ENCODE measurements around the gene THRB.

Gene THRB

DNA sequence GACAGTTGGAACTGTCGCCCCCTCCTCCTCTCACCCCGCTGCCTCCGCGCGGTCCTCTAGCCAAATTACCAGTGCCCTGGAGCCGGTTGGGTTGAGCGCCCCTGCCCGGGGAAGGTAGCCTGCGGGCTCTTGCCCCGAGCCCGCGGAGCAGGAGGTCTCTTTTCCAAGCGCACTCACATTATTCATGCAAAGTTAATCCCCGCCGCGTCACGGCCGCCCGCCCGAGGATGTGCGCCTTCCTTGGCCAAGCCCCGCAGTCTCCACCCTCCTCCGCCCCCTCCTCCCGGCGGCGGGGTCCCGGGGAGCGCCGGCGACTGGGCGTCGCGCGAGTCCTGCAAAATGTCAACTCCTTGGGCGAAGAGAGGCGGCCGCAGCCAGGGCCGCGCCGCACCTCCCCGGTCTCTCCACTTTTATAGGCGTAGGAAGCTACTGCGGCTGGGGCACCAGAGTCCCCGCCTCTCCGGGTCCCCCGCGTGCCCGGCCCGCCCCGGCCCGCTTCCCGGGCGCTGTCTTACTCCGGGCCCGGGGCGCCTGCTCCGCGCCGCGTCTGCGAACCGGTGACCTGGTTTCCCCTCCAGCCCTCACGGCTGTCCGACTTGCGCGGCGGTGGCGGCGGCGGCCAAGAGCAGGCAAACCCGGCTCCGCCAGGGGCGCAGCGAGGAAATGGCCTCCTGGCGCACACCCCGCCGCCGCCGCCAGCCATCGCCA, at the start of gene THRB:
Gene THRB, minus strand, starts transcription at position 233 of the 708 bp plus-strand sequence.
- DNase-seq (ENCODE audit: low read depth), result no peak

DNA sequence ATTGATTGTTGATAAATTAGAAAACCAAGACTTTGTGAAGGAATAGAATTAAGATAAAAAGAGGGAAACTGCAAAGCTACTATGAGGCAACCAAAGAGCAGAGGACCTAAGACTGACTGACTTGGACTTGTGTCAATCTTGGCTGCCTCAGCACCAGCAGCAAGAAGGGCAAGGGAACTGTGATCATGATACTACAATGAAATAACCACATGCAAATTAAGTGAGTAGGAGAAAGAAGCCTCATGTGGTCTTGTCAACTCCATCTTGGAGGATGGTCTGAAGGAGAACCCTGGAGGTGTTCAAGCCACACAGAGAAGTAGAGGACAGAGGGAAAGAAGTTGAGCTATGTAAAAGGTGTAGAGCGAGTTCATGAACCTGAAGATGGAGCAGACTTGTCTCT, 47.3 kb upstream of the THRB start:
- no peak for DNase-seq (ENCODE audit: low read depth)

DNA sequence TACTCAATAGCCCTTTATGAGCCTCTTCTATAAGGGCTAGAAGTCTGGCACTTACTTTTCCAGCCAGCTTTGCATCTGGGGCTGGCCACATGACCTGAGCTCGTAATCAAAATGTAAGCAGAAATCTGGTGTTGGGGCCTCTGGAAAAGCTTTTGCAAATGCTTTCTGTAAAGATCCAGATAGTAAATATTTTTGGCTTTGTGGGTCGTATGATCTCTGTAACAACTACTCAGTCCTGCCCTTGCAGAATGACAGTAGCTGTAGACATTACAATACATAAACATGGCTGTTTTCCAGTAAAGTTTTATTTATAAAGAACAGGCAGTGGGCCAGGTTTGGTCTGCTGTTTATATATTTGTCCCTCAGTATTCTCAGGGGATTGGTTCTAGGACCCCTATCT, 46.2 kb upstream of the THRB start:
- no peak for DNase-seq (ENCODE audit: low read depth)

DNA sequence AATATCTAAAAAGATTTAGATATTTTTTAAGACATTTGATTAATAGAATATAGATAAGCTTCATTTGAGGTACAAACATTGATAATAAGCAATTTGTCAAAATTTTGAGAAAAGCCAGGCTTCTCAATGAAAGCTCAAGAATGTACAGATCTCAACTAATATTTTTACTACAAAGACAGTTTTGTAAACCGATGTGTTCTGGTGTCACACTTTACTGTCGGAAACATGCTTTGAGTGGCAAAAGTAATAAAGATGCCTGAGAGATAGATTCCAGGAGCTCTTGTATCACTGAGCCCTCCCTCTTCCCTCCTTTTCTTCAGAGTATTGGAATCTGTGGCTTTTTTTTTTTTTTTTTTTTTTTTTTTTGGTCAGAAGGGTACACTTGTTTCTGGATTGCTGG, 45.0 kb upstream of the THRB start:
- DNase-seq (ENCODE audit: low read depth), result no peak

DNA sequence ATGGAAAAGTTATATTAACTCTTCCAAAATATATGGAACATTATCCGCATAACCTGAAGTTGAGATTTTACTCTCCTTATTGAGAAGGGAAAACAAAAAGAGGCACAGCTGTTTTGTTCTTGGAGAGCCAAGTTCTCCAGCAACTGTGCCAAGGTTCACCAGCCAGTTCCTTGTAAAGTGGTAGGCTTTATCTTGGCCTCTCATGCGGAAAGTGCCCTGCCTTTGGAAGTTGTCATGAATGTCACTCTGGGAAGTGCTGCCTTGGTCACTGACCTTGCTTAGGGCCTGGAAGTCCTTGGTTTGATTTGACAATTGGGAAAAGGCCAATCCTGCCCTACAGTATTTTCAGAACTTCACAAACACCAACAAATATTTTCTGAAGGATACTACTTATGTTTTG, 44.2 kb upstream of the THRB start:
- no peak for DNase-seq (ENCODE audit: low read depth)

DNA sequence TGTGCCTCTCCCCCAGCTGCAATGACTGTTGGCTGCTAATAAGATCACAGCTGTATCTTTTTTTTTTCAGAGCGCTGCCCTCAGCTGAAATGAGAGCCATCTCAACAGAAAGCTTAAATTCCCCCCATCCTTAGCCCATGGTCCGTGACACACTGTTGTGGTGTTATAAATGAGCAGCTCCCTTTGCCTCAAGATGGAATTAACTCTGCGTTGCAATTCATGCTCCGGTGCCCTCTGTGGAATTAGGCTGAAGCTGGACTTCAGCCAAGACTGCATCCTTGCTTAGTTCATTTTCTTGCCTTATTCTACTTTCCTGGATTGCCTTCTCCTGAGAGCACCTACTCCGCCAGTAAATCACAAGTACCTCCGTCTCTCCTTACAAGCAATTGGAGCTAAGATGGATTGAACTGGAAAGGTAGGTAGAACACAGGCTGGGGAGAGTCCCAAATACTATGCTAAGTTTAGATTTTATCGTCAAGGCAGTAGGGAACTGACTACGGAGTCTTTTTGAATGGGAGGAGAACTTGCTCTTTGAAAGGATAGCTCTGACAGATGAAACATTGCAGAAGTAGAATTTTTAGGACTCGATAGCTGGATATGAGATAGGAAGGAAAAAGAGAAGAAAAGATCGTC, 39.0 kb upstream of the THRB start:
- no peak for DNase-seq (ENCODE audit: low read depth)

DNA sequence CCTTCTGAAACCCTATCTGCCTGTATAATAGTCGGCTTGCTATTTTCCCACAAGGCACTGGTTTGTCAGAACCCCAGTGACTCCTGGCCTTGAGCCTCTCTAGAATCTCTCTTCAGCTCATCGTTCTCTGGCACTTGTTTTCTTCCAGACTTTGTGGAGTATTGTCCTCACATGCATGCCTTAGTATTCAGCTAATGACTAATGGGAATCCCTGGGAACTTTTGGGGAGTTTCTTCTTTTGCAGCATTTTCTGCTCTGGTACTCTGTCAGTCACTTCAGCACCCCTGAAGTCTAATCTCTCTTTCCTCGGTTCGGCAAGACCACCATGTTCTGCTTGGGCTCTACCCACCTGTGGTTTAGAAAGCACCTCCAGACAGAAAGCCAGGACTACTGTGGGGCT, 35.8 kb upstream of the THRB start:
- DNase-seq (ENCODE audit: low read depth), result no peak

DNA sequence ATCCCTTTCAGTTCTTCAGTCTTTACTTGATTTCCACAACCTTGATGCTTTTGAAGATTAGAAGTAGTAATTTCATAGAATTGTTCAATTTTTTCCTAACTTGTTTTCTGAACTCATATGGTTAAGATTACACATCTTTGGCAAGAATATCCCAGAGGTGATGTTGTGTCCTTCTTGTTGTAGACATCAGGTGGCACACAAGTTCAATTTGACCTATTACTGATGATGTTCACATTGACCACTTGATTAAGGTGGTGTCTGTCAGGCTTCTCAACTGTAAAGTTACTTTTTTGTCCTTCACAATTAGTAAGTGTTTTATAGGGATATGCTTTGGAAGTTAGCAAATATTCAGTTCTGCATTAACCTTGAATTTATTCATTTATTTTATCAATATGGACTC, 34.6 kb upstream of the THRB start:
- DNase-seq (ENCODE audit: low read depth), result no peak

DNA sequence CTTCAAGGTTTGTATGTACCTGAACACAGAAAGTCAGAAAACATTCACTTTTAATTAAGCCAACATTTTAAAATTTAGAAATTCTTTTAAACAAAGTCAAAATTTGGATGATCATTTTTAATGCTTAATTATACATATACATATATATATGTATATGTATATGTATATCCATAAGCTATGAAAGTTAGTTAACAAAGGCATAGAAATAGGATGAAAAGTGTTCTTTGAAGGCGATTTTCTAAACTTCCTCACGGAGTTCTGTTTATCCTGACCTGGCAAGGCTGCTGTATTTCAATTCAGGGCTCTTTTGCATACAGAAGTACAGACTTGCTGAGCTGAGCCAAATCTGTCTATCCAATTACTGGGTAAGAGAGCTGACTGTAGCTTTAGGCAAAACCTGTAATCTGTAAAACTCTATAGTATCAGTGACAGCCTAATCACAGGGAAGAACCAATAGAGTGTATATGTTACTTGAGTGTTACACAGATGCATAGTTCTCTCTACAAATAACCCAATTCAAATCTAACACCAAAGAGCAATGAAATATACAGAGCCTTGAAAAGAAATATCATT, 32.1 kb upstream of the THRB start:
- DNase-seq (ENCODE audit: low read depth), result no peak

DNA sequence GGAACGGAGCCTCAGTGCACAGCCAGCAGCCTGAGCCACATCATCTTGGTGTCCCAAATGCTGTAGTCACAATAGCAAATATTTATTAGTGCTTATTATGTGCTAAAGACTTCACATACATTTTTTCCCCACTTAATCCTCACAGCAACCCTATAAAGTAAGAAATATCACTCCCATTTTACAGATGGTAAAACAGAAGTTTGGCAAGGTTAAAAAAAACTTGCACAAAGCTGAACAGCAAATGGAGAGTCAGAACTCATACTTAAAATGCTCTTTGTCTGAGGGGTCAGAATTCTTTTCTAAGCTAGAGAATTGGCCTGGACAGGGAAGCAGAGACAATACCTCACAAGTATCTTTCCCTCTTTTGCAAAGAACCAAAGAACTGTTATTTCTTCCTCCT, 30.9 kb upstream of the THRB start:
- no peak for DNase-seq (ENCODE audit: low read depth)

DNA sequence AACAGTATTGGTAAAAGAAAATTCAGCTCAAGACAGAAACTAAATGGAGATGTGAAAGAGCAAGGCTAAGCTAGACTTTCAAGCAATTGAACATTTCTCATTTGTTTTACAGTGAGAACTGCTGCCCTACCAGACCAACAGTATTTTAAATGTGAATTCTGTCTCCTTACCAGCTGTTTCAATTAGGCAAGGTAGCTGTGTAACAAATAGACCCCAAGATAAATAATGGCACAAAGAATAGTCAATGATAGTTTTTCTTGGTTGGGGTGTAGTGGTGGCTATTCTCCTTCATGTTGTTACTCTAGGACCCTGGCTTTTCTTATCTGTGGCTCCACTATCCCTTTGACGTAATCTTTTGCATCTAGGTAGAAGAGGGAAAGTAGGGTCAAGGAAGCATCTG, 30.4 kb upstream of the THRB start:
- DNase-seq (ENCODE audit: low read depth), result no peak

DNA sequence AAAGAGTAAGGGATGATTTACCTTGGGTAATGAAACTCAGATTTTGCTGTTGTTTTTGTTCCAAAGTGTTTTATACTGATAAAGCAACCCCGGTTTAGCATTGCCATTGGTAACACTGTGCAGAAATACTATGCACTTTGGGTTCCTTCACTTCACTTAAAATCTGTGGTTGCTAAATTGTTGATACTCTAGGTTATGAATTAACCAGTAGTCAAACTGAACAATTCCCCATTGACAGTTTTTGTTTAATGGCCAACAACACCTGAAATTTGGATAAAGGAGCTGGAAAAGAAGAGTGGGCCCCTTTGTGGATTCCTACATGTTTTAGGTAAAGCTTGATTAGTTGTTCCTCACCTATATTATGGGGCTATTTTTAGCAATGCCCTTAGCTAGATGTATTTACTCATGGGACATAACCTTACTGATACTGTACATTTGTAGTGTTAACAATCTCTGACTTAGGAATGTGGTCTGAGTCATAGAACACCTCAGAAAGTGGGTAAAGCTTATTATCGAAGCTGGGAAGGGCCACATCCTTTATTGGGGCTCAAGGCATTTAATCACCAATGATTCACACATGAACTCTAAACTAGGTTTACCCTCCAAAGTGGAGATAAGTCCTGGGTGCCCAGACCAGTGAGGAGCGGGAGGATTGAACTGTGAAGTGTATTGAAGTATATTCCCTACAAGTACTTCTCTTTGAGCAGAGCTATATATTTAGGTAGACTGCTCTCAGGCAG, 29.5 kb upstream of the THRB start:
- DNase-seq (ENCODE audit: low read depth), result no peak

DNA sequence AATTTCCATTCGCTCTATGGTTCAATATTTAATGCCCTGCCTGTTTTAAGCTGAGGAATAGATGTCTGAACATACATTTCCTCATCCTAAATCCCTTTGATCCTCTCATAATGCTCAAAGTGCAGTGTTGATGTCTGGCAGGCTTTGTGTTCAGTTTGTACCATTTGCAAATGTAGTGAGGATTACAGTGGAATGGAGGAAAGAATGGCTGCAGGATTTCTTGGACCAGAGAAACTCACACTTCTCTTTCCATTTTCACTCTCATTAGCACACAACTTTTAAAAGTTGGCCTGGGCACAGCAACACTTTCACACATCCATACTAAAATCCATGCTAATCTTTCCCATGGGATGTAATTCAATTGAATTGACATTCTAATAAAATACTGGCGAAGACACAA, 28.6 kb upstream of the THRB start:
- no peak for DNase-seq (ENCODE audit: low read depth)

DNA sequence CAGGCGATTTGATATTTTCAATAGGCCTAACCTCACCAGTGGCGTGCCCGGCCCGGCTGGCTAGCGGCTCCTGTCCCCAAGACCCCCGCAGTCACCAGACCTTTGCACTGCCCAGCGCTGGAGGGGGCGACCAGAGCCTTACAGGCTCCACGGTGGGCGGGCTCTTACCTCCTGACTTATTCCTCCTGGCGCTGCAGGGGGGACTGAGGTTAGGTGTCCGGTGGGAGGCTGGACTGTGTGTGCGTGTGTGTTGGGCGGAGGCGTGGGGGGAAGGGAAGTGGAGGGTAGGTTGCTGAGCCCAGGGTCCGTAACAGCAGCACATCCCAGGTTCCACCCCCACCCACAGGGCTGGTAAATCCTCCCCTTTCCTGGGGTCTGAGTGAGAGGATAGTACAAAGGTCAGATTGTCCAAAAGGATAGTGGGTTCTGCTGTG, 27.5 kb upstream of the THRB start:
- no peak for DNase-seq (ENCODE audit: low read depth)

DNA sequence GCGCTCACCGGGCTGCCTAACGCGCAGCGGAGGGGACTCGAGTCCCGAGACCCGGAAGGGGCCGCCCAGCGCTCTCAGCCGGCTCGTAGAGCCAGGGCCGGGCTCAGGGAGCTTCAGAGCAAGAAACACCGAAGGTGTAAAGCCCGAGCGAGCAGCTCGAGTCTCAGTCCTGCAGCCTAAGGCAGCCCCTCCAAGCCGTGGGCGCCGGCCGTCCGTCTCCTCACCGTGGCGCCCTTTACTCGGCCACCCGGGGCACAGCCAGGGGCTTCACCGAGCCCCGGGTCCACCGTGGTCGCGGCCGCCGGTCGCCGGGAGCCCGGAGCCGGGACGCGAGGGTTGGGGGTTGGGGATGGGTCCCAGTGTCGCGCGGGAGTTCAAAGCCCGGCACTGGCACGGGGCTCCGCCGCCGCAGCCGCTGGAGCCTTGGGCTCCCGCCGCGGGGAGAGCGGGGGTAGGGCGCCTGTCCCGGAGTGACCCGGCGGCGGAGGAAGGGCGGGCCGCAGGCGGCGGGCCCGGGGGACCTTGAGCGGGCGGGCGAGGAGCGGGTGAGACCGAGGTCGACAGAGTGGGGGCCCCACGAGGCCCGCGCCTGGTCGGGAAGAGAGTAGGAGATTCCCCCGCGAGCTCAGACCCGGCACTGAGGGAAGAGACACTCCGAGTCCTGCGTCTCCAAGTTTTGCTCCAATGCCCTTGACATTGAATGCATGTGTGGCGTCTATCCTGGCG, 26.9 kb upstream of the THRB start:
- no peak for DNase-seq (ENCODE audit: low read depth)

DNA sequence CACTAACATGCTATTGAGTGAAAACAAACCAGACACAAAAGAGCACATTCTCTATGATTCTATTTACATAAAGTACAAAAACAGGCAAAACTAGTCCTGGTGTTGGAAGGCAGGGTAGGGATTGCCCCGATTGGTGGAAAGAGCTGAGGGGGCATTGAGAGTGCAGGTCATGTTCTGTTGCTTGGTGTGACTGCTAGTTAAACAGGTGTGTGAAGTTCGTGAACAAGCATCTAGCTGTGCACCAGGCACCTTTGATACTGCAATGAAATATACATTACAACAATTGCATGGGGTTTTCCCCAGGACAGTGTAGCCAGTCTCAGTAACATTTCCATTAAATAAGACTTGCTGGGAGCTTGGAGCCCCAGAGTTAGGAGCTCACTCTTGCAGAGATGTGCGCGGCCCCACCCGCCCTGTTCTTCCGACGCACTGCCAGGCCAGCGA, 26.3 kb upstream of the THRB start:
- DNase-seq (ENCODE audit: low read depth), result no peak

DNA sequence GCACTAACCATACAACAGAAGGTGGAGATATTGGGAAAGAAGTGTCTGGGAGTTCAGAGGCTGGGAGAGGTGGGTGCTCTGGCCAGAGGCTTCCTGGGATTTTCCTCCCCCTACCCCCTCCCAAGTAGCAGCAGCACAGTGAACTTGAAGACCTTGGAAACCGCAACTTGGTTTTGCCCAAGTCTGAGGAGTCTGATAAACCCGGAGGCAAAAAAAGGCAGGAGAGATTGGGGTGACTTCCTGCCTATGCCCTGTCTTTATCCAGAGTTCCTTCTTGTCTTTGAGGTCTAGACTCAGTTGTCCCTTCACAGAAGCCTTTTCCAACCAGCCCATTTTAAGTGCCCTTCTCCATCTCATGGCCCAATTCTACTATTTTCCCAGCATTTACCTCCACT, 25.4 kb upstream of the THRB start:
- no peak for DNase-seq (ENCODE audit: low read depth)

DNA sequence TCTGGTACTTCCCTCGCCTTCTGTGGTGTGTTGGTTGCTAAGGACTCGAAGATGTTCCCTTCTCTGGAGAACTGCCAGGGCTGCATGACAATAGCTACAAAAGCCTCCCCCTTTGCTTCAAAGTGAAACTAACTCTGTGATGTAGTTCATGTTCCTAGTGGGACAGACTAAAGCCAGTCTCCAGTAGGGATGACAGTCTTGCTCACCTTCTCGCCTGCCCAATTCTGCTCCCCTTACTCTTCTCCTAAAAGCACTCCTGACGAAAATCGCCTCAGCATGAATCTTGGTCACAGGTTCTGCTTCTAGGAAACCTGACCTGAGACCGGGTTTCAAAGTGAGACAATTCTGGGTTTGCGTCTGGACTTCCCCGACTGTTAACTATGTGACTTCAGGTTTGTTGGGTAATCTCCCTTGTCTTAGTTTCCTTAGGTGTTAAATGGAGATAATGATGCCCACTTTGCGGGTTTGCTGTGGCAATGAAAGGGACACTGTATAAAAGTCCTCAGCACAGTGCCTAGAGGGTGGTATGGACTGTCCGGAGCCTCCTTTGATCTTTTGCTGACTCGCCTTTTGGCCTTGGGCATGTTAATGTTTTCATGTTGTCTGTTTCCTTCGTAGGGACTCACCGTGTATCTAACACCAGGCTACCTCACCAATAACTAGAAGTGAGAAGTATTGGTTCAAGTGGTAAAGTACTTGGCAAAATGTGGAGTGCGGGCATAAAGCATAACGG, 24.9 kb upstream of the THRB start:
- DNase-seq (ENCODE audit: low read depth), result no peak

DNA sequence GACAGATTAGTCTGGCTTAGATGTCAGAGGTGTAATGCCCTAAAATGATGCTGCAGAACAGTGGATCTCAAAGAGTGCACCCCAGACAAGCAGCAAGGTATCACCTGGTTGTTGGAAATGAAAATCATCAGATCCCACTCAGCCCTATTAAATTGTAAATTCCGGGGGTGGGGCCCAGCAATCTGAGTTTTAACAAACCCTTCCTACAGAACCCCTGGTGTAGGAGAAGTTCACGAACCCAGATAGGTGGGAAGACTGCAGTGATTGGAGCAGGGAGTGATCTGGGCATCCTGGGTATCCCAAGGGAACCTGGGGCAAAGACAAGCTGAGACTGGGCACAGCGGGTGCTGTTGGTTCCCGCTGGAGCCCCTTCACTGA, 24.3 kb upstream of the THRB start:
- DNase-seq (ENCODE audit: low read depth), result no peak

DNA sequence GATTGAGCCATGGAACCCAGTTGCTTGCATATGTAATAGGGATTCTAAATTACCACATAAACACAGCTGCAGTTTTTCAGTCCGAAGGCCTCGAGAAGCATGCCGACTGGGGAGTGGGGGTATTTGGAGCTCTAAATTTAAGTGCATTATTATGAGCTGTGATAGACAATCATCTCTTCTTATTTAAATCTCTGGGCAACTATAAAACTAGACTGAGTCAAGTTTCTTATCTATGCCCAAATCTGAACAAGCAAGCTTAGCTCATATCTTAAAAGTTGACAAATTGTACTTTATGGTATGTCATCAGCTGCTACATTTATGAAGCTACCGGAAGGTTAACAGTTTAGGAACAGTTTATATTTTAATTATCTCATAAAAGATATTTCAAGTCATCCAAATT, 19.5 kb upstream of the THRB start:
- DNase-seq (ENCODE audit: low read depth), result no peak

DNA sequence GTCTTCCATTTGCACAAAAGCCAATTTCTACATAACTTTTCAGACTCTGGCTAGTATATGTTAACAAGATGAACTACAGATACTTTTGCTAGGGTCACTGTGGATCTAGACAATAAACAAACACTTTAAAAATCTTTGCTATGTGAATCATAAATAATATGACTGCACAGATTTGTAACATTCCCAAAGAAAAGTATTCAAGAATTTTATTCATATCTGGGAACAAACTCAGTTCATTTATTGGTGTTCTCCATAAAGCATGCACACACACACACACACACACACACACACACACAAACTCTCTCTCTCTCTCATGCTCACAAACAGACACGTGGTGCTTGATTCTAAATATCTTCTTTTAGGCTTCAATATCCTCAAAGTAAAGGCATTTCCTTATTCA, 18.8 kb upstream of the THRB start:
- DNase-seq (ENCODE audit: low read depth), result no peak

Measured in HS-27A (cell line).